Smooth muscle cell (in vitro differentiated cells): ENCODE measurements around the gene EXOC3L2. TPM values are rescaled to one million over a fixed set of nuclear protein-coding genes. Genes with fewer than 3 reads are reported as not detected.
"Not testable (repeated sequence)": the region's sequence is repeated elsewhere in the genome, so short reads cannot be mapped to it uniquely, and the experiment has no call there.

Experiments
- DNase-seq: peaks from one replicate; lab custom pipeline; 2025; ENCODE audit not compliant: unreplicated experiment; lab: John Stamatoyannopoulos, UW
- H2AFZ ChIP-seq: fragments of 200-600 bp; sonication (generic); 2 replicates; pipeline ENCODE4 v1.6.0; 2016; ENCODE audit warnings: antibody characterized with exemption, low read depth, mild to moderate bottlenecking
- H3F3A ChIP-seq: fragments of 200-600 bp; sonication (generic); 2 replicates; pipeline ENCODE4 v1.6.0; 2017; ENCODE audit warnings: antibody characterized with exemption, low read depth
- H3K27ac ChIP-seq: fragments of 200-600 bp; sonication (generic); 2 replicates; pipeline ENCODE4 v1.5.1; 2016; ENCODE audit warnings: low read depth, mild to moderate bottlenecking
- H3K27me3 ChIP-seq: fragments of 200-600 bp; sonication (generic); 2 replicates; pipeline ENCODE4 v1.6.1; 2016; ENCODE audit warnings: low read depth, mild to moderate bottlenecking
- H3K36me3 ChIP-seq: fragments of 200-600 bp; sonication (generic); 2 replicates; pipeline ENCODE4 v1.5.1; 2016; ENCODE audit warnings: low read depth
- H3K4me1 ChIP-seq: fragments of 200-600 bp; sonication (generic); 2 replicates; pipeline ENCODE4 v1.5.1; 2016; ENCODE audit warnings: low read depth
- H3K4me2 ChIP-seq: fragments of 200-600 bp; sonication (generic); 2 replicates; pipeline ENCODE4 v1.6.0; 2016; ENCODE audit warnings: mild to moderate bottlenecking
- H3K4me3 ChIP-seq: fragments of 200-600 bp; sonication (generic); 2 replicates; pipeline ENCODE4 v1.5.1; 2016; ENCODE audit warnings: mild to moderate bottlenecking
- H3K79me2 ChIP-seq: fragments of 200-600 bp; sonication (generic); 2 replicates; pipeline ENCODE4 v1.6.0; 2016; ENCODE audit warnings: low read depth, mild to moderate bottlenecking
- H3K9ac ChIP-seq: fragments of 200-600 bp; sonication (generic); 2 replicates; pipeline ENCODE4 v1.6.0; 2016; ENCODE audit warnings: low read depth
- H3K9me3 ChIP-seq: fragments of 200-600 bp; sonication (generic); replicated peaks from 2 replicates; pipeline ENCODE4 v1.5.1; 2016; ENCODE audit warnings: low read depth
- H4K20me1 ChIP-seq: fragments of 200-600 bp; sonication (generic); 2 replicates; pipeline ENCODE4 v1.6.0; 2016; ENCODE audit warnings: low read depth
- CTCF ChIP-seq: fragments of 200-600 bp; sonication (generic); IDR thresholded peaks from 2 replicates; pipeline ENCODE4 v1.5.1; 2017; ENCODE audit warnings: borderline replicate concordance, mild to moderate bottlenecking, antibody characterized with exemption; ENCODE audit not compliant: insufficient read depth, poor library complexity, severe bottlenecking
- WGBS: methylation state at CpG from one replicate; pipeline ENCODE4 v1.1.7; 2016; ENCODE audit warnings: low lambda C conversion rate; 5-methylcytosine and 5-hydroxymethylcytosine counted together
- polyA plus RNA-seq: library from polyadenylated mRNA; unstranded; fragments of >200 nt; fragmentation: Nextera tagmentation; extraction: Ambion mirVana; gene quantifications from 2 replicates; pipeline ENCODE4 v1.2.1, GENCODE V29; 2016
- total RNA-seq: library from RNA; depleted of rRNA; stranded (reverse); fragments of >200 nt; gene quantifications from 2 replicates; pipeline ENCODE4 v1.2.3, GENCODE V29; 2014

EXOC3L2 gene
- total and polyA plus RNA-seq, 2 experiments from 2014 or later = 0.76 to 7.5 TPM

GRCh38 chr19:45238556-45238955 lies 6.7 kb downstream of the EXOC3L2 start:
- H3K79me2 ChIP-seq = peaks cover 3% of the 10 kb centered on the region
- no peak overlapping the region for H3K27ac ChIP-seq
- H3K36me3 ChIP-seq = no peaks in the 10 kb centered on the region
- H3K4me1 ChIP-seq = no peaks in the 10 kb centered on the region
- H3K9me3 ChIP-seq = no peaks in the 10 kb centered on the region
- H4K20me1 ChIP-seq = no peaks in the 10 kb centered on the region
- no peak for TF ChIP-seq CTCF
- no peak overlapping the region for H2AFZ ChIP-seq
- peaks cover 18% of the 10 kb centered on the region for H3K27me3 ChIP-seq
- WGBS = 95% methylated on average over 25 of the region's 25 CpGs
- H3K9ac ChIP-seq = no peak overlapping the region
- H3K4me3 ChIP-seq = no peak overlapping the region
- DNase-seq = no peak
- H3F3A ChIP-seq = no peaks in the 10 kb centered on the region
- no peak overlapping the region for H3K4me2 ChIP-seq

GRCh38 chr19:45235485-45235884 lies 9.7 kb downstream of the EXOC3L2 start:
- H3K4me2 ChIP-seq = no peak overlapping the region
- H4K20me1 ChIP-seq = no peaks in the 10 kb centered on the region
- H2AFZ ChIP-seq = no peak overlapping the region
- no peaks in the 10 kb centered on the region for H3K79me2 ChIP-seq
- no peak overlapping the region for H3K4me3 ChIP-seq
- no peaks in the 10 kb centered on the region for H3K36me3 ChIP-seq
- no peaks in the 10 kb centered on the region for H3K9me3 ChIP-seq
- no peak overlapping the region for H3K27ac ChIP-seq
- no peak overlapping the region for H3K9ac ChIP-seq
- 56% methylated on average over 5 of the region's 8 CpGs for WGBS
- no peaks in the 10 kb centered on the region for H3K4me1 ChIP-seq
- DNase-seq = no peak
- peaks cover 23% of the 10 kb centered on the region for H3K27me3 ChIP-seq
- H3F3A ChIP-seq = no peaks in the 10 kb centered on the region
- TF ChIP-seq CTCF = no peak

- no peaks in the 10 kb centered on the region for H3K36me3 ChIP-seq
- H3K4me2 ChIP-seq = no peak overlapping the region
- no peak overlapping the region for H3K4me3 ChIP-seq
- no peaks in the 10 kb centered on the region for H4K20me1 ChIP-seq
- no peaks in the 10 kb centered on the region for H3F3A ChIP-seq
- H3K9ac ChIP-seq = no peak overlapping the region
- H3K4me1 ChIP-seq = no peaks in the 10 kb centered on the region
- H3K27ac ChIP-seq = no peak overlapping the region
- DNase-seq = no peak
- no peaks in the 10 kb centered on the region for H3K9me3 ChIP-seq
- 50% methylated on average over 54 of the region's 93 CpGs for WGBS
- TF ChIP-seq CTCF = no peak
- H3K79me2 ChIP-seq = no peaks in the 10 kb centered on the region
- no peak overlapping the region for H2AFZ ChIP-seq
- H3K27me3 ChIP-seq = peaks cover 23% of the 10 kb centered on the region
These were observed 10.9 kb downstream of the EXOC3L2 start for GRCh38 chr19:45234089-45234869.

- no peak for TF ChIP-seq CTCF
- Histone ChIP-seq H3K4me3 (no peak overlapping the region), H4K20me1 (no peaks in the 10 kb centered on the region), H3K4me1 (no peaks in the 10 kb centered on the region), H3K27me3 (peaks cover 23% of the 10 kb centered on the region), H3F3A (no peaks in the 10 kb centered on the region), H3K4me2 (no peak overlapping the region), H3K79me2 (no peaks in the 10 kb centered on the region), H3K9me3 (no peaks in the 10 kb centered on the region), H3K27ac (no peak overlapping the region), H3K9ac (no peak overlapping the region), H3K36me3 (no peaks in the 10 kb centered on the region), H2AFZ (no peak overlapping the region)
- 58% methylated on average over 3 of the region's 3 CpGs for WGBS
- no peak for DNase-seq
These were observed 13.3 kb downstream of the EXOC3L2 start for GRCh38 chr19:45231891-45232290.

GRCh38 chr19:45229056-45229455 lies 16.2 kb downstream of the EXOC3L2 start:
- not testable (repeated sequence) for H3K9ac ChIP-seq, H3K27ac ChIP-seq, H3K27me3 ChIP-seq, H3K36me3 ChIP-seq, H3F3A ChIP-seq, H3K4me3 ChIP-seq, H3K79me2 ChIP-seq, H3K9me3 ChIP-seq, H2AFZ ChIP-seq, H3K4me1 ChIP-seq, DNase-seq, H3K4me2 ChIP-seq, H4K20me1 ChIP-seq
- 81% methylated on average over 2 of the region's 2 CpGs for WGBS
